MV-4-11 (cell line): ENCODE results near the gene MCF2L.

Experiments used
- DNase-seq: peaks from one replicate; lab custom pipeline; 2025; lab: John Stamatoyannopoulos, UW

MCF2L gene

DNA sequence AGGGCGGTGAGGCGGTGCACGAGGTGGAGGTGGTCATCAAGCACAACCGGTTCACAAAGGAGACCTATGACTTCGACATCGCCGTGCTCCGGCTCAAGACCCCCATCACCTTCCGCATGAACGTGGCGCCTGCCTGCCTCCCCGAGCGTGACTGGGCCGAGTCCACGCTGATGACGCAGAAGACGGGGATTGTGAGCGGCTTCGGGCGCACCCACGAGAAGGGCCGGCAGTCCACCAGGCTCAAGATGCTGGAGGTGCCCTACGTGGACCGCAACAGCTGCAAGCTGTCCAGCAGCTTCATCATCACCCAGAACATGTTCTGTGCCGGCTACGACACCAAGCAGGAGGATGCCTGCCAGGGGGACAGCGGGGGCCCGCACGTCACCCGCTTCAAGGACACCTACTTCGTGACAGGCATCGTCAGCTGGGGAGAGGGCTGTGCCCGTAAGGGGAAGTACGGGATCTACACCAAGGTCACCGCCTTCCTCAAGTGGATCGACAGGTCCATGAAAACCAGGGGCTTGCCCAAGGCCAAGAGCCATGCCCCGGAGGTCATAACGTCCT lies 180.0 kb downstream of the MCF2L start:
- no peak for DNase-seq
